ENCODE measurements around the gene PIP4K2A. TPM values are rescaled to one million over a fixed set of nuclear protein-coding genes. Genes with fewer than 3 reads are reported as not detected.

PIP4K2A gene
- total RNA-seq, 2 experiments from 2014 or later = 126 to 137 TPM

GRCh38 chr10:22598478-22598877 is 115.9 kb downstream of the PIP4K2A start:
- Mint-ChIP-seq H3K27ac (no peak overlapping the region), H3K9me3 (no peaks in the 10 kb centered on the region), H3K36me3 (ENCODE audit: low read depth) (peaks cover 50% of the 10 kb centered on the region), H3K4me3 (no peak overlapping the region), H3K27me3 (no peaks in the 10 kb centered on the region), H3K4me1 (peaks cover 64% of the 10 kb centered on the region)
- POLR2A ChIA-PET = interaction anchor here (1.0 to 1.7 kb wide), 2 partner anchors 48 to 162 kb away, joined by 3 to 6 read pairs; no protein-coding TSS in a partner anchor
- CTCF ChIA-PET = interaction anchor here (1.6 kb wide), 1 partner anchor 12 kb away, joined by 4 read pairs; no protein-coding TSS in a partner anchor
- no peak for DNase-seq

DNA sequence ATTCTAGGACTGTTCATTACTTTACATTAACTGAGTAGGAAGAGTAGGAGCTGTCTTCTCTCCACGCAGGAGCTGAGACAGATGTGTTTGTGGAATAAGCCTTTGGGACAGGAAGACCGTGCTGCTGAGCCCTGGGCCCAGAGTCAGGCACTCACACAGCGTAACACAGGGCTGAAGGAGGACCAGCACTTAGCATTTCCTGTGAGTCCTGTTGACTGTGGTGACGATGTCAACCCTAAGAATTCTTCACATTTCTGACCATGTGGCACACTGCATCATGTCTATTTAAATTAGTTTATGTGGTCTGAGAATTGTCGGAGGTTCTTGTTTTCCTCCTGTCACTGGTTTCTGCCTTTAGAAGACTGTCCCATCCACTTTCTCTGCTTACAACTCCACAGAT is 117.2 kb downstream of the PIP4K2A start:
- Mint-ChIP-seq H3K27me3 (no peaks in the 10 kb centered on the region), H3K36me3 (ENCODE audit: low read depth) (peaks cover 53% of the 10 kb centered on the region), H3K4me1 (peaks cover 60% of the 10 kb centered on the region), H3K4me3 (no peak overlapping the region), H3K27ac (peak overlapping the region; percentile 55), H3K9me3 (no peaks in the 10 kb centered on the region)
- peak; percentile 39 for DNase-seq
- CTCF ChIA-PET = interaction anchor here (1.2 to 1.6 kb wide), 2 partner anchors 14 to 25 kb away, joined by 3 to 4 read pairs; no protein-coding TSS in a partner anchor
- POLR2A ChIA-PET = no interaction called here

- no peaks in the 10 kb centered on the region for H3K9me3 Mint-ChIP-seq
- no peak overlapping the region for H3K4me3 Mint-ChIP-seq
- ChIA-PET CTCF (no interaction called here), POLR2A (no interaction called here)
- peaks cover 51% of the 10 kb centered on the region for H3K36me3 Mint-ChIP-seq (ENCODE audit: low read depth)
- H3K4me1 Mint-ChIP-seq = peaks cover 27% of the 10 kb centered on the region
- no peak for DNase-seq
- no peak overlapping the region for H3K27ac Mint-ChIP-seq
- no peaks in the 10 kb centered on the region for H3K27me3 Mint-ChIP-seq
These were observed 120.7 kb downstream of the PIP4K2A start for GRCh38 chr10:22593636-22594198.

GRCh38 chr10:22593026-22593425 is 121.4 kb downstream of the PIP4K2A start:
- H3K27me3 Mint-ChIP-seq = no peaks in the 10 kb centered on the region
- CTCF ChIA-PET = no interaction called here
- peaks cover 20% of the 10 kb centered on the region for H3K4me1 Mint-ChIP-seq
- no peaks in the 10 kb centered on the region for H3K9me3 Mint-ChIP-seq
- no peak for DNase-seq
- no peak overlapping the region for H3K27ac Mint-ChIP-seq
- H3K4me3 Mint-ChIP-seq = no peak overlapping the region
- H3K36me3 Mint-ChIP-seq (ENCODE audit: low read depth) = peaks cover 52% of the 10 kb centered on the region
- POLR2A ChIA-PET = no interaction called here

- H3K4me3 Mint-ChIP-seq = no peak overlapping the region
- H3K4me1 Mint-ChIP-seq = peaks cover 3% of the 10 kb centered on the region
- POLR2A ChIA-PET = no interaction called here
- peaks cover 54% of the 10 kb centered on the region for H3K36me3 Mint-ChIP-seq (ENCODE audit: low read depth)
- CTCF ChIA-PET = interaction anchor here (1.2 kb wide), 1 partner anchor 16 kb away, joined by 4 read pairs; no protein-coding TSS in a partner anchor
- DNase-seq = no peak
- H3K27me3 Mint-ChIP-seq = no peaks in the 10 kb centered on the region
- H3K27ac Mint-ChIP-seq = no peak overlapping the region
- no peaks in the 10 kb centered on the region for H3K9me3 Mint-ChIP-seq
These were observed 124.4 kb downstream of the PIP4K2A start for GRCh38 chr10:22589851-22590514.

GRCh38 chr10:22588462-22588861 is 125.9 kb downstream of the PIP4K2A start:
- H3K9me3 Mint-ChIP-seq = no peaks in the 10 kb centered on the region
- ChIA-PET POLR2A (no interaction called here), CTCF (no interaction called here)
- no peak for DNase-seq
- H3K4me3 Mint-ChIP-seq = no peak overlapping the region
- peaks cover 3% of the 10 kb centered on the region for H3K4me1 Mint-ChIP-seq
- H3K36me3 Mint-ChIP-seq (ENCODE audit: low read depth) = peaks cover 61% of the 10 kb centered on the region
- H3K27me3 Mint-ChIP-seq = no peaks in the 10 kb centered on the region
- no peak overlapping the region for H3K27ac Mint-ChIP-seq

DNA sequence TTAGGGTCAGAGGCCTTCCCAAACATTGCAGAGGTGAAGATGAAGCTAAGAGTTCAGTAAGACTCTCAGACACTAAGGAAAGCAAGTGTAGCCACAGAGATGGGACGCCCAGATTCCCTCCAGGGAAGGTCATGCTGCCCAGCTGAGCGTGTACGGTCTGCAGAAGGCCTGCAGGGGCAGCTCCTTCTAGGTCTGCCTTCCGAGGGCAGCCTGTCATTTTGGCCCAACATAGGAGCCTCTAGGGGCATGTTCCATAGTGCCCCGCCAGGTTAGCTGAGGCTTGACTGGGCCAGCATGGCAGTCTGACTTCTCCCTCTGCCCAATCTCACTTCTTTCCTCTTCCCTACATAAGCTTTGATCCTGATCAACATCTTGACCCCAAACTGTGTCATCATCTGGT is 130.7 kb downstream of the PIP4K2A start:
- no peak for DNase-seq
- H3K4me1 Mint-ChIP-seq = peaks cover 12% of the 10 kb centered on the region
- peaks cover 56% of the 10 kb centered on the region for H3K36me3 Mint-ChIP-seq (ENCODE audit: low read depth)
- ChIA-PET CTCF (interaction anchor here (0.5 to 5.5 kb wide), 3 partner anchors 10 to 98 kb away, joined by 3 to 35 read pairs (median 3); no protein-coding TSS in a partner anchor), POLR2A (no interaction called here)
- no peaks in the 10 kb centered on the region for H3K27me3 Mint-ChIP-seq
- no peaks in the 10 kb centered on the region for H3K9me3 Mint-ChIP-seq
- H3K27ac Mint-ChIP-seq = no peak overlapping the region
- H3K4me3 Mint-ChIP-seq = no peak overlapping the region

DNA sequence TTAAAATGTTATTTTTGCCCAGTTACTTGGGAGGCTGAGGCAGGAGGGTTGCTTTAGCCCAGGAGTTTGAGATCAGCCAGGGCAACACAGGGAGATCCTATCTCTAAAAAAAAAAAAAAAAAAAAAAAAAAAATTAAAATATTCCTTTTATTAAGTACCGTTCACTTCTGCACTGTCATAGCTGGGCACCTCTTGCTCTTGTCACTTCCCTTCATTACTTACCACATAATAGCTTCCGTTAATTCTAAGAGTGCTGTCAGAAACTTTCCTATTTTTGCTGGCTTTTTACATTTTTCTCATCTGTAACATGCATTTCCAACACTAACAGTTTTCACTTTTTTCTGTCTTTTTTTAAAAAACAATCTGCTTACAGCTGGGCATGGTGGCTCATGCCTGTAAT is 132.9 kb downstream of the PIP4K2A start:
- Mint-ChIP-seq H3K4me3 (no peak overlapping the region), H3K36me3 (ENCODE audit: low read depth) (peaks cover 59% of the 10 kb centered on the region), H3K27me3 (no peaks in the 10 kb centered on the region), H3K27ac (no peak overlapping the region), H3K4me1 (peaks cover 12% of the 10 kb centered on the region), H3K9me3 (no peaks in the 10 kb centered on the region)
- ChIA-PET CTCF (interaction anchor here (0.9 to 5.5 kb wide), 2 partner anchors 7 to 11 kb away, joined by 5 to 35 read pairs; no protein-coding TSS in a partner anchor), POLR2A (no interaction called here)
- no peak for DNase-seq

DNA sequence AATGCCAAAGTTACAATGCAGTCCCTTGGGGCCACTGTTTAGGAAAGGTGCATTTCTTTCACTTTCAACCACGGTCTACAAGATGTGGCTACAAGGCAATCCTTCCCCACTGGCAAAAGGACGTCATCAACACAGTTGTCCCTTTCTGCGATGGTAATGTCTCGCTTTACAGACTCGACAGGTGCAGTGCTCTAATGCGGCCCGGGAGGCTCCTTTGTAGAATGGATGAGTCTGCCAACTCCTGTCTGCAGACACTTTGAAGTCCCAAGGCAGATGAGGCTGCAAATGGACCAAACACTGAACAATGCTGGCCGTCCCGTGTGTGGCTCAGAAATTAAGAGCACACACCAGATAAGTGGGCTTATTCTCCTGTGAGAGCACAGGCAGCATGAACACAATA is 133.7 kb downstream of the PIP4K2A start:
- Mint-ChIP-seq H3K9me3 (no peaks in the 10 kb centered on the region), H3K27me3 (no peaks in the 10 kb centered on the region), H3K4me1 (peaks cover 9% of the 10 kb centered on the region), H3K36me3 (ENCODE audit: low read depth) (peaks cover 54% of the 10 kb centered on the region), H3K4me3 (no peak overlapping the region), H3K27ac (peak overlapping the region; percentile 28)
- no peak for DNase-seq
- ChIA-PET CTCF (interaction anchor here (0.9 kb wide), 1 partner anchor 10 kb away, joined by 5 read pairs; no protein-coding TSS in a partner anchor), POLR2A (no interaction called here)

DNA sequence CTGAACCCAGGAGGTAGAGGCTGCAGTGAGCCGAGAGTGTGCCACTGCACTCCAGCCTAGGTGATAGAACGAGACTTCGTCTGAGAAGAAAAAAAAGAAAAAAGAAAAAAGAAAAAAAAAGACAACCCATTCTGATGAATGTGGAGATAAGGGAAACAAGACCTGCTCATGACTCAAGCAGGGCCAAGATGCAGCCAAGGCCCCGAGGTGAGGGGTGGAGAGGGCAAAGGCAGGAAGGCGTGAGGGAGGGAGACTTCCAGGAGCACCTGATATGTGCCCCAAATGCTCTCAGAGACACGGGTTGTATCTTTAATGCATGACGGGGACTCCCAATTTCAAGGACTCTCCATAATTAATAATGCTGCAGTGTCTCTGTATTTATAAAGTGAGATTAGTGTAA is 134.6 kb downstream of the PIP4K2A start:
- H3K36me3 Mint-ChIP-seq (ENCODE audit: low read depth) = peaks cover 57% of the 10 kb centered on the region
- no peak overlapping the region for H3K4me3 Mint-ChIP-seq
- no peak overlapping the region for H3K27ac Mint-ChIP-seq
- ChIA-PET CTCF (no interaction called here), POLR2A (no interaction called here)
- H3K4me1 Mint-ChIP-seq = peaks cover 12% of the 10 kb centered on the region
- no peaks in the 10 kb centered on the region for H3K9me3 Mint-ChIP-seq
- H3K27me3 Mint-ChIP-seq = no peaks in the 10 kb centered on the region
- DNase-seq = no peak

DNA sequence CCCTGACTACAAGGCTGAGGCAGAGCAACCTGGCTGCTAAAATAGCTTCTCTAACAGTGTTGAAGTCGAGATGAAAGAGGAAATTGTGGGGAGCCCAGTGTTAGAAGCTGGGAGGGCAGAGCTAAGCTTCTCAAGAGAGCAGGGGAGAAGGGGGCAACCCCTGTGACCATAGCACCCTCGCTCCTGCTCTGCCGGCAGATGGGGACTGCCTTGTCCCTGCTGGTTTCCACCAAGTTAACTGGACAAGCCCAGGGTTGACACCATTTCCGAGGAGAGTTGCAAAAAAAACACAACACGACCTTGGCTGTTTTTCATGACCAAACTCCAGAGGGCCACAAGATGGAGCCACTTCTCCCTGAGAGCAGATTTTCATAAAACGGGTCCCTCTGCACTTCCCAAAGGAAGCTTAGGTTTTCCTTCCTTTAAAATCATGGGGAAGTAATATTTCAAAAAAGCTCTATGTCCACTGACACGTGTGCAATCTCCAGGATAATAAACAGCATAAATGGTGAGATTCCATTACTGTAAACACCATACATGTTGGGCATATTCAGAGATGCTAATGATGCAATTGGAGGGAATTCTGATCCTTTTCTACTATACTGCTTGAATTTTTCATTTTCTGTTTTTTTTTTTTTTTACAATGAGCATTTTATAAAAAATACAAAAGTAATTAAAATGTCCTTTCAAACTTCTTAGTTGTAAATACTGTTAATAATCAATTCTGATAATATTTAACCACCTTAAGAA is 140.4 kb downstream of the PIP4K2A start:
- Mint-ChIP-seq H3K36me3 (ENCODE audit: low read depth) (peaks cover 59% of the 10 kb centered on the region), H3K9me3 (no peaks in the 10 kb centered on the region), H3K27me3 (no peaks in the 10 kb centered on the region), H3K27ac (peak overlapping the region; percentile 64), H3K4me3 (no peak overlapping the region), H3K4me1 (peaks cover 46% of the 10 kb centered on the region)
- peak; percentile 38 for DNase-seq
- ChIA-PET CTCF (interaction anchor here (0.7 to 4.0 kb wide), 31 partner anchors 10 to 1036 kb away, joined by 3 to 35 read pairs (median 4); no protein-coding TSS in a partner anchor), POLR2A (interaction anchor here (0.7 to 1.8 kb wide), 5 partner anchors 22 to 140 kb away, joined by 3 to 7 read pairs (median 4); no protein-coding TSS in a partner anchor)

DNA sequence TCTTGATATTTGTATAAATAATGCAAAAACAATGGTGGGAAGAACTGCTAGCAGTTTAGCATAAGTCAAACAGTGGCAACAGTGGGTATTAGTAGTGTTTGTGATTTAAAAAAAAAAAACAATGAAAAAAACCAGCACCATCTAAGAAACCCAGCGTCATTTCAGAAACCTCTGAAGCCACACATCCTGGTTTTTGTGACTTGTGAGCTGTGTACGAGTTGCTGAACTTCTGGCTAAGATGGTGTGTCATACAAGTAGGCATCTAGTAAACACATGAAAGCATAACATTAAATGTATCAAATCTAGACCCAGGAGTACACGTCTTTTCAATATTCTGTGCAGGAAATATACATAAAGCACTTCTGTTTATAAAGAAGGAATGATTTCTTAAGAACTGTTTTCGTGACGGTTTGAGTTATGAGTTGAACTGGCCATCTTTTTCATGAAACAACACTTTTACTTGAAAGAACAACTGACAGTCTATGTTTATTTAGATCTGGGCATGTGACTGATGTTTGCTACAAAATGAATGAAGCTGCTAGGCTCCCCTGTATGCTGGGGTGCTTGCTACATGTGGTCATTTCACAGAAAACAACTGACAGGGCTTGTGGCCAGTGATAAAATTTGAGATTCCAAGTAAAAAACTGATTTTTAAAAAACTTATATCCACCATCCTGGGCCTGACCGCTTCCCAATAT is 143.5 kb downstream of the PIP4K2A start:
- peaks cover 74% of the 10 kb centered on the region for H3K36me3 Mint-ChIP-seq (ENCODE audit: low read depth)
- no peaks in the 10 kb centered on the region for H3K9me3 Mint-ChIP-seq
- ChIA-PET CTCF (interaction anchor here (0.5 to 1.2 kb wide), 6 partner anchors 10 to 559 kb away, joined by 3 to 6 read pairs (median 4); no protein-coding TSS in a partner anchor), POLR2A (interaction anchor here (0.6 to 1.4 kb wide), 3 partner anchors 14 to 418 kb away, joined by 3 to 4 read pairs (median 3); no protein-coding TSS in a partner anchor)
- H3K4me1 Mint-ChIP-seq = peaks cover 56% of the 10 kb centered on the region
- DNase-seq = peak; percentile 62
- H3K4me3 Mint-ChIP-seq = no peak overlapping the region
- H3K27me3 Mint-ChIP-seq = no peaks in the 10 kb centered on the region
- H3K27ac Mint-ChIP-seq = peak overlapping the region; percentile 84
